ENCODE measurements around the gene CISD2. TPM values are rescaled to one million over a fixed set of nuclear protein-coding genes. Genes with fewer than 3 reads are reported as not detected.

Gene CISD2
- total and polyA plus RNA-seq, 2 of the 4 experiments (the other 2 are of a cell fraction): 7.0 to 14.4 TPM

- H3K27ac ChIP-seq (ENCODE audit: insufficient read depth, low read length): no peak overlapping the region
- H4K5ac ChIP-seq (ENCODE audit: low read depth, low read length): no peak overlapping the region
- H4K20me1 ChIP-seq (ENCODE audit: insufficient read depth, low read length): no peaks in the 10 kb centered on the region
- ChIA-PET CTCF (no interaction called here), POLR2A (ENCODE audit: unreplicated experiment) (no interaction called here)
- no CpG with 5 or more reads among the region's 1 CpG for WGBS, 2 experiments (ENCODE audit: extremely low coverage in 2 of 2, insufficient read length in 1 of 2)
- no peaks in the 10 kb centered on the region for H3K4me1 ChIP-seq (ENCODE audit: control insufficient read depth, insufficient read depth, low read length)
- no TSS peak for BruUV-seq (replicated peaks)
- H2BK120ac ChIP-seq (ENCODE audit: low read depth, low read length): no peak overlapping the region
- no peak overlapping the region for H4K91ac ChIP-seq (ENCODE audit: insufficient read depth, low read depth, low read length)
- no peaks in the 10 kb centered on the region for H3K9me1 ChIP-seq (ENCODE audit: insufficient read depth, low read length)
- in situ Hi-C loops (cut with MboI; ENCODE audit: low sequenced_read_pairs) (no loop called here), dilution Hi-C loops (cut with HindIII; ENCODE audit: low sequenced_read_pairs, unreplicated experiment) (no loop called here), intact Hi-C loops (cut with micrococcal nuclease) (no loop called here)
- no peak overlapping the region for H2BK15ac ChIP-seq (ENCODE audit: low read depth, low read length)
- H3K4ac ChIP-seq (ENCODE audit: low read depth, low read length): no peak overlapping the region
- H2AK5ac ChIP-seq (ENCODE audit: low read depth, low read length): no peak overlapping the region
- H2BK20ac ChIP-seq (ENCODE audit: low read depth, low read length): no peak overlapping the region
- H3K14ac ChIP-seq (replicated peaks; ENCODE audit: low read depth, low read length): no peak overlapping the region
- no peaks in the 10 kb centered on the region for H3K27me3 ChIP-seq (ENCODE audit: control insufficient read depth, insufficient read depth, low read length)
- DNase-seq (no peak), ATAC-seq (ENCODE audit: low read depth) (no peak)
- H2AK9ac ChIP-seq (replicated peaks; ENCODE audit: low read depth, low read length, poor library complexity): no peak overlapping the region
- H3K79me1 ChIP-seq (ENCODE audit: low read depth in 1 of 2, low read length in 2 of 2): peaks cover 0 to 14% of the 10 kb centered on the region in 2 experiments
- TF ChIP-seq RAD21 (IDR thresholded peaks at IDR 0.05; ENCODE audit: low read length) (no peak), MAFK (IDR thresholded peaks at IDR 0.05; ENCODE audit: low read depth, low read length) (no peak), CTCF (conservative IDR thresholded peaks at IDR 0.05; ENCODE audit: low read depth, low read length) (no peak), CHD1 (IDR thresholded peaks at IDR 0.05; ENCODE audit: low read depth, low read length) (no peak), NFE2L2 (IDR thresholded peaks at IDR 0.05; ENCODE audit: low read depth, low read length) (no peak), ELK1 (IDR thresholded peaks at IDR 0.05; ENCODE audit: borderline replicate concordance, low read depth, low read length) (no peak), RCOR1 (IDR thresholded peaks at IDR 0.05; ENCODE audit: insufficient replicate concordance, low read length) (no peak), SMC3 (IDR thresholded peaks at IDR 0.05; ENCODE audit: low read depth, low read length) (no peak), BHLHE40 (IDR thresholded peaks at IDR 0.05; ENCODE audit: low read depth, low read length) (no peak), RFX5 (IDR thresholded peaks at IDR 0.05; ENCODE audit: low read depth, low read length) (no peak), FOS (IDR thresholded peaks at IDR 0.05; ENCODE audit: low read depth, low read length) (no peak), MXI1 (IDR thresholded peaks at IDR 0.05; ENCODE audit: borderline replicate concordance, low read depth, low read length) (no peak), CEBPB (IDR thresholded peaks at IDR 0.05; ENCODE audit: low read depth, low read length) (no peak), MAZ (IDR thresholded peaks at IDR 0.05; ENCODE audit: borderline replicate concordance, low read depth, low read length) (no peak), USF2 (IDR thresholded peaks at IDR 0.05; ENCODE audit: low read depth, low read length) (no peak), POLR2A (IDR thresholded peaks at IDR 0.05; ENCODE audit: low read depth, low read length) (no peak)
- no peak overlapping the region for H3K4me2 ChIP-seq (ENCODE audit: low read depth, low read length)
- H2AFZ ChIP-seq (replicated peaks; ENCODE audit: low read length, poor library complexity): no peak overlapping the region
- no peaks in the 10 kb centered on the region for H3K36me3 ChIP-seq (ENCODE audit: control insufficient read depth, insufficient read depth, low read length)
- H3K23ac ChIP-seq (ENCODE audit: low read depth, low read length): no peak overlapping the region
- no peak overlapping the region for H2BK5ac ChIP-seq (ENCODE audit: low read depth, low read length, poor library complexity, severe bottlenecking)
- H3K4me3 ChIP-seq (ENCODE audit: insufficient read depth, low read depth, low read length): no peak overlapping the region
- H4K8ac ChIP-seq (ENCODE audit: low read depth in 2 of 2, low read length in 2 of 2): no peak overlapping the region
- no peak overlapping the region for H3K56ac ChIP-seq (ENCODE audit: extremely low read depth, insufficient read depth, low read length)
- H3K9me3 ChIP-seq (ENCODE audit: control insufficient read depth, insufficient read depth, low read length): no peaks in the 10 kb centered on the region; the same call in 1 of the 2 replicates
- no peak overlapping the region for H3K18ac ChIP-seq (ENCODE audit: low read depth, low read length)
- H3K9ac ChIP-seq (ENCODE audit: low read depth, low read length): no peak overlapping the region
Observed at GRCh38 chr4:102881343-102881742, 12.6 kb downstream of the CISD2 start.
